GM18907 (cell line): ENCODE results near the gene LIG3.
"Not testable (repeated sequence)": the region's sequence is repeated elsewhere in the genome, so short reads cannot be mapped to it uniquely, and the experiment has no call there.

Experiments used
- ATAC-seq: cut with Tn5 transposase; IDR thresholded peaks from one replicate; pipeline ENCODE4 v1.9.1; 2021; ENCODE audit warnings: mild to moderate bottlenecking, moderate library complexity; ENCODE audit not compliant: unreplicated experiment

Gene LIG3

DNA sequence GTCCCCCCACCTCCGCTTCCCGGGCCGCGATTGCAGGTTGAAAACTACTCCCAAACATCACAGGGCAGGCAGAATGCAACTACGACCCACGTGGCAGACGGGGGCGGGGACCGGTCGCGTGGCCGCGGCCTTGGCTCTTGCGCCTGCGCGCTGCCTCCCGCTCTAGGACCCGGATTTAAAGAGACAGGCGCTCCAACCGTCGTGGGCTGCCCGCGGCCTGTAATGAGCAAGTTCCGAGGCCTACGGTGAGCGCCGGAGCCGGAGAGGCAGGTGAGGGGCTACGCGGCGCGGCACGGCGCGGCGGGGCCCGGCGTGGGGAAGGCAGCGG, at the start of gene LIG3:
Gene LIG3, plus strand, starts transcription at position 160 of the 328 bp plus-strand sequence. CDS start 2,494 bp downstream, outside the sequence.
- ATAC-seq, result peak; percentile 83

- not testable (repeated sequence) for ATAC-seq
Measured at GRCh38 chr17:34950780-34951179, 29.5 kb upstream of the LIG3 start.

DNA sequence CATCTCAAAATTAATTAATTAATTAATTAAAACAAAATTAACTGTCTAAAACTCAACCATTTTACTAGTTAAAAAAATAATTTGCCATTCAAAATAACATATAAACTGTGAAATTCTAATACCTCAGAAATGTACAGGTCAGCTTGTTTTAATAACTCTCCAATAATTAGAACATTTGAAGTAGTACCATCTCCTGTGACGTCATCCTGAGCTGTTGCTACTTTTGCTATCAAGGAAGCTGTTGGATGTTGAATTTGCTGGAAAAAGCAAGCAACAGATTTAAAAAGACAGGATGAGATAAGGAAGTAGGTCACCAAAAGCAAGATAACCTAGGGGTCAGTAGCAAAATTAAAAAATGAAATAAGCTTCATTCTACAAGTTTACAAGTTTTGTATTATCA, 21.9 kb upstream of the LIG3 start:
- no peak for ATAC-seq

DNA sequence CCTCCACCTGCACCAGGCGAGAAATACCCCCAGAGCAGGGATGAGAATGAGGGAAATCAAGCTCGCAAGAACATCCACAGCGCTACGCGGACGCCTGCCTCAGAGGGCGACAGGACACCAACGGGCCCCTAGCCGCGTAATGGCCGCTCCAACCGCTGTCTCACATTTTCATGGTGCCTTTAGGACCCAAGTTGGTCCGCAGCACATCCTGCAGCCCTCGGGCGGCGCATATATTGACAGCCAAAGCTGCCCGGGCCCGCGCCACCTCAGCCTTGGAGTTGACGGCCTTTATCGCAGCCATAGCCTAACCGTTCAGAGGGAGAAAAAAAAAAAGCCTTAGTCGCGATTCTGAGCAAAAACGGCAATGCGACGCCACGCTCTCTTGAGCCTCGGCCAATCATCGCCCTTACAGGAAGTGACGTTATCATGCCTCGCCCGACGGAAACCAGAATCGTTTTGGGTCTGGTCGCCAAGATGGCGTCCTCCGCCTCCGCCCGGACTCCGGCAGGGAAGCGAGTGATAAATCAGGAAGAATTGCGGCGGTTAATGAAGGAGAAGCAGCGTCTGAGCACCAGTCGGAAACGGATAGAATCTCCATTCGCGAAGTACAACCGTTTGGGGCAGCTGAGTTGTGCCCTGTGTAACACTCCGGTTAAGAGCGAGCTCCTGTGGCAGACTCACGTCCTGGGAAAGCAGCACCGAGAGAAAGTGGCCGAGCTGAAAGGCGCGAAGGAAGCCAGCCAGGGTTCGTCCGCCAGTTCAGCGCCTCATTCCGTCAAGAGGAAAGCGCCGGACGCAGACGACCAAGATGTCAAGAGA, 19.0 kb upstream of the LIG3 start, which contains the start of the genes CCT6B and ZNF830:
Gene CCT6B, minus strand, starts transcription at position 368 of the 819 bp plus-strand sequence. Its CDS starts 67 bp downstream, at position 301.
Gene ZNF830, plus strand, starts transcription at position 448 of the 819 bp plus-strand sequence. Its CDS starts 27 bp downstream, at position 475.
- ATAC-seq, result peak; percentile 89

GRCh38 chr17:34974179-34974578, 6.1 kb upstream of the LIG3 start:
- ATAC-seq, result no peak

GRCh38 chr17:34974794-34975785, 5.2 kb upstream of the LIG3 start:
- no peak for ATAC-seq

- ATAC-seq, result no peak
Measured at GRCh38 chr17:34979153-34979552, 1.2 kb upstream of the LIG3 start.

- no peak for ATAC-seq
Measured at GRCh38 chr17:34979650-34980352, 511 bp upstream of the LIG3 start.

- peak; percentile 86 for ATAC-seq
Measured at GRCh38 chr17:34980681-34981537, 597 bp downstream of the LIG3 start.

- no peak for ATAC-seq
Measured at GRCh38 chr17:34981538-34982241, 1.4 kb downstream of the LIG3 start.

DNA sequence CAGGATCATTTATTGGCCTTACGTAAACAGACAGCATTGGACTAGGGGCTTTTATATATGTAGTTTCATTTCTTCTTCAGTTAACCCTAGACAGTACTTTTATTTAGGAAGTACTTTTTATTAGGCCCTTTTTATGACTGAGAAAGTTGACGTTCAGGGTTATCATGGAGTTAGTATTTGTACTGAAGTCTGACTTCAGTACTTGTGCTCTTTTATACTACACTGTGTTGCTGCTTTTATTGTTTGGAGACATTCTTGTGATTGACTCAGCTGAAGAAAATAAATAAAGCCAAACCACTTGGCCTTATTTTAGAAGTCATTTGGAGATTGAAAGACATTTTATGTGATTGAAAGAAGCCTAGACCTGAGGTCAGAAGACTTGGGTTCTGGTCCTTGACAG, 6.9 kb downstream of the LIG3 start:
- ATAC-seq, result no peak

DNA sequence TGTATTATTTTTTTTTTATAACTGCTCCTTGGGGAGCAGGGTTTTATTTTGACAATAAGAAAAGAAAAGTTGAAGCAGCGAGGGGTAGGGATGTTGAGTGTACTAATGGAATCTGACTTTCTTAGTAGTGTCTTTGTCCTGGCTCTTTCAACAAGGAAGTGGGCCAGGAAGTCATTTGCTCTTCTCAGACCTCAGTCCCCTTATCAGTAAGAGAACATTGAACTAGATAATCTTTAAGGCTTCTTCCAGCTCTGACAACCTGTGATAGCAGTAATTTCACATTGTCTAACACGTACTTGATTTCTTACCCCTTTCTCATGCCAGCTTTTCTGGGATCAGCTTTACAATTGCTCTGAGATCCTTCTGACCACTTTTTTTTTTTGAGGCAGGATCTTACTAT, 8.3 kb downstream of the LIG3 start:
- no peak for ATAC-seq

DNA sequence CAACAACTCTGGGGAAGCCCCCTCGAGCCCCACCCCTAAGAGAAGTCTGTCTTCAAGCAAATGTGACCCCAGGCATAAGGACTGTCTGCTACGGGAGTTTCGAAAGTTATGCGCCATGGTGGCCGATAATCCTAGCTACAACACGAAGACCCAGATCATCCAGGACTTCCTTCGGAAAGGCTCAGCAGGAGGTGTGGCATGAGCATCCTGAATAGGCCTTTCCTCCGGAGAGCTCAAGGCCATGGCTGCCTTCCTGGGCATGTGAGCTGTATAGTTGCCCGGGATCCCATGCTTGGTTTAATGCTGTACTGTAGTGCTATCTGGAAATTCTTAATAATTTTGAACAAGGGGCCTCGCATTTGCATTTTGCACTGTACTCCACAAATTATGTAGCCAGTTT, 9.2 kb downstream of the LIG3 start:
- ATAC-seq, result no peak

- ATAC-seq, result no peak
Measured at GRCh38 chr17:34990921-34991365, 10.6 kb downstream of the LIG3 start.

- ATAC-seq, result no peak
Measured at GRCh38 chr17:34991606-34992005, 11.3 kb downstream of the LIG3 start.

DNA sequence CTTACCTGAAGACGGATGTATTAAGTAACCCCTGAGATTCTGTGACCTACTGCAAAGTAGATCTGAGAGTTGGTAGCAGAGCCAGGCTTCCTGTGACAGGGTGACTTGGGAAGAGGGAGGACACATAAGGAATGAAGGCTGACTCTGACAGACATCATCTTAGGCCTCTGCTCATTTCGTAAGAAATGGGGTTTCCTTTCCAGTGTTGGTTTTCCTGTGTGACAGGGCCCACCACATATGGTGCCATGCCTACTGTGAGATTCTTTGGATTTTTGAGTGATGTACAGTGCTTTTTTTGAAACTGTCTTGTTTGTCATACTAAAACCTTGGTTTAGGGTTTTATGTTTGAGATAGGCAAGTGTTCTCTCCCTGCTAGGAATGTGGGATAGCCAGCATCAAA, 12.7 kb downstream of the LIG3 start:
- no peak for ATAC-seq

- ATAC-seq, result no peak
Measured at GRCh38 chr17:34996422-34997285, 16.3 kb downstream of the LIG3 start.

DNA sequence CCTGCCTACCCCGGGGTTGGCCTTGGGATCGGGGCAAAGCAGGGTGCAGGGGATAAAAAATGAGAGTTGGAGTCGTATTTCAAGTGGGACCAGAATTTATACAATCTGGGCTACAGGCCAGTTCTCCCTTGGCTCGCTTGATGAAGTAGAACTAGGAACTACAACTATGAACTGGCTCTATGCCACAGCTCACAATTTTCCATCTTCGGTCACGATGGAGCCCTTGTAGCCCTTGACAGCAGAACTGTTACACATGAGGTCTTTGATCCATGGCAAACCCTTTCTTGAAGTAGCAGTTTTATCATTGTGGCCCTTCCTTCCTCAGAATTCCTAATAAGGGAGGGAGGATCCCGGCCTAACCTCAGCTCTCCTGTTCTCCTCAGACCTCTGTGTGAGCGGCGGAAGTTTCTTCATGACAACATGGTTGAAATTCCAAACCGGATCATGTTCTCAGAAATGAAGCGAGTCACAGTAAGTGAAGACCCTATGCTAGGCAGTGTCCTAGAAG, 17.1 kb downstream of the LIG3 start:
- no peak for ATAC-seq
